Neural cell (in vitro differentiated cells): ENCODE measurements around the gene ST6GALNAC5. TPM values are rescaled to one million over a fixed set of nuclear protein-coding genes. Genes with fewer than 3 reads are reported as not detected.

Experiments used
- H2AFZ ChIP-seq: fragments of 200-600, 300-800 bp; sonication (generic), shearing (Covaris generic); 2 replicates; pipeline ENCODE4 v1.6.0; 2014; ENCODE audit warnings: low read depth, mild to moderate bottlenecking, antibody characterized with exemption, low read length, moderate library complexity
- H3F3A ChIP-seq: fragments of 200-600 bp; shearing (Covaris generic); 2 replicates; pipeline ENCODE4 v1.6.1; 2016; ENCODE audit warnings: mild to moderate bottlenecking, moderate library complexity, mixed read lengths, antibody characterized with exemption, low read length; ENCODE audit not compliant: insufficient read depth, poor library complexity, severe bottlenecking
- H3K27ac ChIP-seq: fragments of 200-600, 300-800 bp; sonication (generic), shearing (Covaris generic); 2 replicates; pipeline ENCODE4 v1.5.1; 2014; ENCODE audit warnings: mild to moderate bottlenecking, low read length, moderate library complexity
- H3K27me3 ChIP-seq: fragments of 300-800, 200-600 bp; sonication (generic), shearing (Covaris generic); 2 replicates; pipeline ENCODE4 v1.6.0; 2014; ENCODE audit warnings: mild to moderate bottlenecking, low read depth, low read length, moderate library complexity; ENCODE audit not compliant: insufficient read depth
- H3K36me3 ChIP-seq: fragments of 300-800, 200-600 bp; sonication (generic), shearing (Covaris generic); 2 replicates; pipeline ENCODE4 v1.5.1; 2014; ENCODE audit warnings: mild to moderate bottlenecking, antibody characterized with exemption, low read length, moderate library complexity; ENCODE audit not compliant: insufficient read depth
- H3K4me2 ChIP-seq: fragments of 300-800, 200-600 bp; sonication (generic), shearing (Covaris generic); 2 replicates; pipeline ENCODE4 v1.6.0; 2014; ENCODE audit warnings: mild to moderate bottlenecking, low read length
- H3K4me3 ChIP-seq: fragments of 300-800, 200-600 bp; sonication (generic), shearing (Covaris generic); 2 replicates; pipeline ENCODE4 v1.5.1; 2014; ENCODE audit warnings: mild to moderate bottlenecking, low read length, moderate library complexity
- H3K79me2 ChIP-seq: fragments of 200-600 bp; shearing (Covaris generic); replicated peaks from 2 replicates; pipeline ENCODE4 v1.6.0; 2014; ENCODE audit warnings: mild to moderate bottlenecking, low read length, moderate library complexity; ENCODE audit not compliant: insufficient read depth
- H3K9ac ChIP-seq: fragments of 300-800, 200-600 bp; sonication (generic), shearing (Covaris generic); 2 replicates; pipeline ENCODE4 v1.6.1; 2016; ENCODE audit warnings: mild to moderate bottlenecking, low read length, mixed read lengths
- H3K9me2 ChIP-seq: fragments of 200-600 bp; shearing (Covaris generic); 2 replicates; pipeline ENCODE4 v1.6.1; 2016; ENCODE audit warnings: mild to moderate bottlenecking, low read length, mixed read lengths; ENCODE audit not compliant: insufficient read depth
- H3K9me3 ChIP-seq: fragments of 200-600, 300-800 bp; sonication (generic), shearing (Covaris generic); 2 replicates; pipeline ENCODE4 v1.6.1; 2016; ENCODE audit warnings: mild to moderate bottlenecking, mixed run types, low read length, moderate library complexity, mixed read lengths
- H4K20me1 ChIP-seq: fragments of 200-600 bp; shearing (Covaris generic); 2 replicates; pipeline ENCODE4 v1.6.1; 2016; ENCODE audit warnings: mild to moderate bottlenecking, mixed run types; ENCODE audit not compliant: insufficient read depth
- EP300 ChIP-seq: fragments of 450-650 bp; conservative IDR thresholded peaks from 2 replicates; pipeline ENCODE4 v1.6.1; 2014; ENCODE audit warnings: antibody characterized with exemption, mild to moderate bottlenecking, moderate library complexity; ENCODE audit not compliant: poor library complexity, severe bottlenecking
- EZH2 ChIP-seq: fragments of 200-600, 300-800 bp; shearing (Covaris generic), sonication (generic); IDR thresholded peaks from 2 replicates; pipeline ENCODE4 v1.6.1; 2014; ENCODE audit warnings: antibody characterized with exemption, low read length, borderline replicate concordance, mild to moderate bottlenecking; ENCODE audit not compliant: insufficient read depth, poor library complexity, severe bottlenecking
- MXI1 ChIP-seq: fragments of 450-650 bp; conservative IDR thresholded peaks from 2 replicates; pipeline ENCODE4 v1.6.1; 2014; ENCODE audit warnings: antibody characterized with exemption, mild to moderate bottlenecking; ENCODE audit not compliant: poor library complexity, severe bottlenecking
- POLR2AphosphoS5 ChIP-seq: IDR thresholded peaks from 2 replicates; pipeline ENCODE4 v1.6.1; 2012
- RAD21 ChIP-seq: fragments of 450-650 bp; conservative IDR thresholded peaks from 2 replicates; pipeline ENCODE4 v1.6.1; 2014; ENCODE audit warnings: antibody characterized with exemption, mild to moderate bottlenecking, moderate library complexity
- SMC3 ChIP-seq: fragments of 450-650 bp; conservative IDR thresholded peaks from 2 replicates; pipeline ENCODE4 v1.6.1; 2014; ENCODE audit warnings: antibody characterized with exemption, mild to moderate bottlenecking, moderate library complexity; ENCODE audit not compliant: poor library complexity
- TAF1 ChIP-seq: IDR thresholded peaks from 2 replicates; pipeline ENCODE4 v1.6.1; 2012; ENCODE audit warnings: low read depth
- polyA plus RNA-seq: library from polyadenylated mRNA; depleted of rRNA; stranded (reverse); fragments of >200 nt; gene quantifications from 2 replicates; pipeline ENCODE4 v1.2.3, GENCODE V29; 2014
- TF ChIP-seq, protein P1 (sequence below): fragments of 450-650 bp; IDR thresholded peaks from 2 replicates; pipeline ENCODE4 v1.5.1; 2014; ENCODE audit warnings: antibody characterized with exemption, mild to moderate bottlenecking, moderate library complexity; ENCODE audit not compliant: poor library complexity, severe bottlenecking
- TF ChIP-seq, protein P2 (sequence below): IDR thresholded peaks from 2 replicates; pipeline ENCODE4 v1.6.1; 2012; ENCODE audit warnings: borderline replicate concordance

ST6GALNAC5 gene
- polyA plus RNA-seq, 1 donor from 2014 or later = 57.3 TPM

DNA sequence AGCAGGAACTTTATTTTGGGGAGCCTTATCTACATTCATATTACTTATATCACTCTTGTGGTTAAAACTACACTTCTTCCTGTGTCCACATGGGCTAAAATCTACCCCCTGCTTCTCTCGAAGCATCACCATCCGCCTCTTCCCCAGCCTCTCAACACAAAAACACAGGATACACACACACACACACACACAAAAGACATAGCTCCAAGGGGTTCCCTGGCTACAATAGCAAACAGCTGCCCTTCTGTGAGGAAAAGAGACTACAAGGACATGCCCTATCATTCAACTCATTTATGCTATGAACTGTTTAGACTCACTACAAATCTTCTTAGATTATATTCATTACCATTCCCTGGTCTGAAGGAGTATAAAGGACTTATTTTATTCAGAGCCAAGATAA lies 197.0 kb downstream of the ST6GALNAC5 start:
- Histone ChIP-seq H3K4me2 (no peak overlapping the region), H2AFZ (no peak overlapping the region), H3K27me3 (no peaks in the 10 kb centered on the region), H3K9ac (no peak overlapping the region), H3F3A (no peaks in the 10 kb centered on the region), H4K20me1 (no peaks in the 10 kb centered on the region), H3K9me3 (no peaks in the 10 kb centered on the region), H3K9me2 (no peaks in the 10 kb centered on the region), H3K4me3 (no peak overlapping the region), H3K79me2 (no peaks in the 10 kb centered on the region), H3K36me3 (peaks cover 5% of the 10 kb centered on the region), H3K27ac (no peak overlapping the region)
- TF ChIP-seq EZH2 (no peak), TAF1 (no peak), EP300 (no peak), RAD21 (no peak), POLR2AphosphoS5 (no peak), MXI1 (no peak), SMC3 (no peak)
- TF ChIP-seq, protein P1, sequence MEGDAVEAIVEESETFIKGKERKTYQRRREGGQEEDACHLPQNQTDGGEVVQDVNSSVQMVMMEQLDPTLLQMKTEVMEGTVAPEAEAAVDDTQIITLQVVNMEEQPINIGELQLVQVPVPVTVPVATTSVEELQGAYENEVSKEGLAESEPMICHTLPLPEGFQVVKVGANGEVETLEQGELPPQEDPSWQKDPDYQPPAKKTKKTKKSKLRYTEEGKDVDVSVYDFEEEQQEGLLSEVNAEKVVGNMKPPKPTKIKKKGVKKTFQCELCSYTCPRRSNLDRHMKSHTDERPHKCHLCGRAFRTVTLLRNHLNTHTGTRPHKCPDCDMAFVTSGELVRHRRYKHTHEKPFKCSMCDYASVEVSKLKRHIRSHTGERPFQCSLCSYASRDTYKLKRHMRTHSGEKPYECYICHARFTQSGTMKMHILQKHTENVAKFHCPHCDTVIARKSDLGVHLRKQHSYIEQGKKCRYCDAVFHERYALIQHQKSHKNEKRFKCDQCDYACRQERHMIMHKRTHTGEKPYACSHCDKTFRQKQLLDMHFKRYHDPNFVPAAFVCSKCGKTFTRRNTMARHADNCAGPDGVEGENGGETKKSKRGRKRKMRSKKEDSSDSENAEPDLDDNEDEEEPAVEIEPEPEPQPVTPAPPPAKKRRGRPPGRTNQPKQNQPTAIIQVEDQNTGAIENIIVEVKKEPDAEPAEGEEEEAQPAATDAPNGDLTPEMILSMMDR = no peak
- TF ChIP-seq, protein P2, sequence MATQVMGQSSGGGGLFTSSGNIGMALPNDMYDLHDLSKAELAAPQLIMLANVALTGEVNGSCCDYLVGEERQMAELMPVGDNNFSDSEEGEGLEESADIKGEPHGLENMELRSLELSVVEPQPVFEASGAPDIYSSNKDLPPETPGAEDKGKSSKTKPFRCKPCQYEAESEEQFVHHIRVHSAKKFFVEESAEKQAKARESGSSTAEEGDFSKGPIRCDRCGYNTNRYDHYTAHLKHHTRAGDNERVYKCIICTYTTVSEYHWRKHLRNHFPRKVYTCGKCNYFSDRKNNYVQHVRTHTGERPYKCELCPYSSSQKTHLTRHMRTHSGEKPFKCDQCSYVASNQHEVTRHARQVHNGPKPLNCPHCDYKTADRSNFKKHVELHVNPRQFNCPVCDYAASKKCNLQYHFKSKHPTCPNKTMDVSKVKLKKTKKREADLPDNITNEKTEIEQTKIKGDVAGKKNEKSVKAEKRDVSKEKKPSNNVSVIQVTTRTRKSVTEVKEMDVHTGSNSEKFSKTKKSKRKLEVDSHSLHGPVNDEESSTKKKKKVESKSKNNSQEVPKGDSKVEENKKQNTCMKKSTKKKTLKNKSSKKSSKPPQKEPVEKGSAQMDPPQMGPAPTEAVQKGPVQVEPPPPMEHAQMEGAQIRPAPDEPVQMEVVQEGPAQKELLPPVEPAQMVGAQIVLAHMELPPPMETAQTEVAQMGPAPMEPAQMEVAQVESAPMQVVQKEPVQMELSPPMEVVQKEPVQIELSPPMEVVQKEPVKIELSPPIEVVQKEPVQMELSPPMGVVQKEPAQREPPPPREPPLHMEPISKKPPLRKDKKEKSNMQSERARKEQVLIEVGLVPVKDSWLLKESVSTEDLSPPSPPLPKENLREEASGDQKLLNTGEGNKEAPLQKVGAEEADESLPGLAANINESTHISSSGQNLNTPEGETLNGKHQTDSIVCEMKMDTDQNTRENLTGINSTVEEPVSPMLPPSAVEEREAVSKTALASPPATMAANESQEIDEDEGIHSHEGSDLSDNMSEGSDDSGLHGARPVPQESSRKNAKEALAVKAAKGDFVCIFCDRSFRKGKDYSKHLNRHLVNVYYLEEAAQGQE = no peak

DNA sequence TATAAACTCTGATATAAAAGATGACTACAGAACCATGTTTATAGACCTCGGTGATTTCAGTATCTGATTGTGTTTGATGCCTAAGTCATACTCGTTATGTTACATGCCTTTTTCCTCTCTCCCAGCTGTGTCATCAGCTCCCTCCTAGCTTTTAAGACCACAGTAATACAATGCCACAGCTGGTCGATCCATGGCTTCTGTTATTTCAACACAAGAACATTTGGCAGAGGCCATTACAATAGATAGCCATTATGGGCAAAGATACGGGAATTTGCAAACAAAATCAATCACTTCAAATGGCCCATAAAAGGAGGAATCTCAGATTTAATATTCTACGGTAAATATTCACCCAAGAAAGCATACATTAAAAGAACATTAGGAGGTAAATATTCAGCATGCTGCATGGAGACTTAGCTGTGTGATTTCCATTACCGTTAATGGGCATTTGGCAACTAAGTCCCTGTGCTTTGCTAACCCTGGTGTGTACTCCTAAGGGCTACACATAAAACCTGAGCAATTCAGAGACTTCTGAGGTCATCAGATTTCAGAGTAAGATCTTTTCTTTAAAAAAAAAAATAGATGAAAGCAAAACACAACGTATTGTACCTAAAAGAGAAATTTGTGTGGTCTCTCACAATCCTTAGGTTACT lies 198.5 kb downstream of the ST6GALNAC5 start:
- H3K27ac ChIP-seq = no peak overlapping the region
- H3K9me3 ChIP-seq = no peaks in the 10 kb centered on the region
- TF ChIP-seq MXI1 (no peak), EZH2 (no peak), POLR2AphosphoS5 (no peak), RAD21 (no peak), SMC3 (no peak)
- TF ChIP-seq, protein P2 = no peak
- H3K79me2 ChIP-seq = no peaks in the 10 kb centered on the region
- H3K4me3 ChIP-seq = no peak overlapping the region
- H2AFZ ChIP-seq = no peak overlapping the region
- H4K20me1 ChIP-seq = no peaks in the 10 kb centered on the region
- no peak overlapping the region for H3K4me2 ChIP-seq
- peaks cover 5% of the 10 kb centered on the region for H3K36me3 ChIP-seq
- no peaks in the 10 kb centered on the region for H3F3A ChIP-seq
- no peaks in the 10 kb centered on the region for H3K9me2 ChIP-seq
- no peak overlapping the region for H3K9ac ChIP-seq
- no peaks in the 10 kb centered on the region for H3K27me3 ChIP-seq
